ENCODE data around the gene NLRC5.
"Not testable (repeated sequence)": the region's sequence is repeated elsewhere in the genome, so short reads cannot be mapped to it uniquely, and the experiment has no call there.

The NLRC5 gene

DNA sequence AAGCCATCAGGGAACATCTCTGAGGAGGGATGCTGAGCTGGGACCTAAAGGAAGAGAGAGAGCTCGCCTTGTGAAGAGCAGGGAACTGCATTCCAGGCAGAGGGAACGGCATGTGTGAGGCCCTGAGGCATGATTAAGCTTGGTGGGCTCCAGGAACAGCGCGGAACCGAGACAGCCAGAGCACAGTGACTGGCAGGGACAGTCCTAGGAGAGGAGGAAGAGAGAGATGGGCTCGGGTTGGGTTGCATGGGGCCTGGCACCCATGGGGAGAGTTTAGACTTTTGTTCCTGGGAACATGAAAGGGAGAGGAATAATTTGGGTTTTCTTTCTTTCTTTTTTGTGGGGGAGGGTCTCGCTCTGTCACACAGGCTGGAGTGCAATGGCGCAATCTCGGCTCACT lies 63.8 kb downstream of the NLRC5 start:
- no peak for DNase-seq (ENCODE audit: low spot score)

DNA sequence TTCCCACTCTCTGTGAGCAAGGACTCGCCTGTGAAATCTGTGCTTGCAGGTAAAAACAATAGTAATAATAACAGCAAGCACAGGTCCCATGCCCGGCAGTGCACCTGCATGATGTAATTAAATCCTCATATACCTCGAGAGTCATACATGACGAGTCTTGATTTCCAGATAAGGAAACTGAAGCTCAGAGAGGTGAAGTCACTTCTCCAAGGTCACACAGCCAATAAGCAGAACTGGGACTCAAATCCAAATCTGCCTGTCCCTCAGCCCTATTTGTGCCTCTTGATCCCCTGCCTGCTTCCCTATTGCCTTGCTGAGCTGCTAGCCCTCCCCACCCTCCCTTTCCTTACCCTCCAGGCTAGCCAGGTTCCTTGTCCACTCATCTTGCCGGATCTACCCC lies 65.0 kb downstream of the NLRC5 start:
- DNase-seq (ENCODE audit: low spot score): no peak

DNA sequence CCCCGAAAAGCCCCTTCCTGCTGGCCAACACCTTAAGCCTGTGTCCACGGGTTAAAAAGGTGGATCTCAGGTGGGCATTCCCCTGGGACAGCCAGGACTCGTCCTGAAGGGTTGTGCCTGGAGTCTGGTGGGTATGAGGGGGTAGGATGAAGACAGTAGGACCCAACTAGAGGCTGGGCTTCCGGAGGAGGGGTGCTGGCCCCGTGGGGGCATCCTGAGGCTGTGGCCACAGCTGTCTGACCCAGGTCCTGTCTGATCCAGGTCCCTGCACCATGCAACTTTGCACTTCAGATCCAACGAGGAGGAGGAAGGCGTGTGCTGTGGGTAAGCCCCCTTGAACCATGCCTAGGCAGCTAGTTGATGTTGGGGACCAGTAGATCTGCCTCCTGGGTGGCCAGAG lies 65.4 kb downstream of the NLRC5 start:
- no peak for DNase-seq (ENCODE audit: low spot score)

DNA sequence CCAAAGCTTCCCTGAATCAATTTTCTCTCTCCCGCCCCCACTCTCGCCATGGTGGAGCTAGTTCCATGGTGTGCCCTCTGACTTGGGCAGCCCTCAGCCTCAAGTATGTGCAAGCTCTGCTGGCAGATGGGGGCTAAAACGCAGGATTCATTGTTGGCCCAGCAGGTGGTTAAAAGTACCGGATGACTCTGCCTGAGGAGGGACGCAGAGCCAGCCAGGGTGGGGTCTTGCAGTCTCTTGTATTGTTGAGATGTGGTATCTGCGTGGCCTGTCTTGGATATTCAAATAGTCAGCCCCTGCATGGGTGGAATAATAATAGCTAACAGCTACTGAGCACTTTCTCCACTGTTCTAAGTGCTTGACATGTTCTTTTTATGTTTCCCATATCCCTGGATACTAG lies 66.3 kb downstream of the NLRC5 start:
- DNase-seq (ENCODE audit: low spot score): no peak

DNA sequence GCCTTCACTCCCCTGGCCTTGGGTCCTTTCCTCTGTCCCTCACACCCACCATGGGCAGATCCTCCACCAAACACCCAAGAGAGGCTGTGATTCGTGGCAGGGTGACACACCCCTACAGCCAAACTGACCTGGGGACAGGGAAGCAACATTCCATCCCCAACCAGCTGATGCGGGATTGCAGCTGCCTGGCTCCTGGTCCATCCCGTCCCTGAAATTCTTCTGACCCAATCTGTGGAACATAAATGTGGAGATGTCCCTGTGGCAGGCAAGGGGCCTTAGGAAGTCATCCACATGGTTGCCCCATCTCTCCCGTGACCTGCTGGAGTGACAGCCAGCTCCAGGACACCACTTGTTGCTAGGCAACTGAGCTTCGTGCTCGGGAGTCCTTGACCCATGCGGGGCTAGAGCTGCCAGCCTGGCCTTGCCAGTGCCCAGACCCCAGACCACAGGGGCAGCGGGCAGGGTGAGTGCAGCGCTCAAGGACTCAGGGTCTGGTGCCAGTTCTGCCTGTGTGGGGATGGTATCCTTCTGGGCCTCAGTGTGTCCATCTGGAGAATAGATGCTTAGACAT lies 69.0 kb downstream of the NLRC5 start:
- DNase-seq (ENCODE audit: low spot score): no peak

DNA sequence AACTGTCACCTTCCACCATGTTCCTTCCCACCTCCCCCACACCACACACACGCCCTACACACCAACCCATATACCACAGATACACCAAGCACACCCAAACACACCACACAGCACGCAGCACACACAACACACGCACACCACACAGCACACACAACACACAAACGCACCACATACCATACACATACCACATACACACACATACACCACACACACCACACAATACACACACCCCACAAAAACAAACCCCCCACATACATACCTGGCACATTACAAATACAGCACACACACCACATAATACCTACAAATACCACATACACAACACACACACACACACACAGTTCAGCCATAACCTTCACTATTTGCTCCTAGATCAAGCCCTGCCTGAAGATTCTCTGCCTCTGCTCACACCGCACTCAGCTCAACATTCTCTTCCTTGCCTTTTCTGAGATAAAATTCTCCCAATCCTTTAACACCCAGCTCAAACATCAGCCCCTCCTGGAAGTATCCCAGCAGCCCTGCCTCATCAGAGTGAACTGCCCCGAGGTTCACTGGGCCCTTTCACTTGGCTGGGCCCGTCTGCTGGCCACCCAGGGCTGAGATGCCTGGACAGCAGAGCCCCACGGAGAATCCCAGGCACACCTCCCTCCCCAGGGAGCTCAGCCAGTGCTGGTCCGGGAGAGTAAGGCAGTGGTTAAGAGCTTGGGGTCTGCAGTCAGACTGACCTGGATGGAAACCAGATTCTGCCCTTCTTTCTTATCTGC lies 71.1 kb downstream of the NLRC5 start:
- DNase-seq (ENCODE audit: low spot score): no peak

DNA sequence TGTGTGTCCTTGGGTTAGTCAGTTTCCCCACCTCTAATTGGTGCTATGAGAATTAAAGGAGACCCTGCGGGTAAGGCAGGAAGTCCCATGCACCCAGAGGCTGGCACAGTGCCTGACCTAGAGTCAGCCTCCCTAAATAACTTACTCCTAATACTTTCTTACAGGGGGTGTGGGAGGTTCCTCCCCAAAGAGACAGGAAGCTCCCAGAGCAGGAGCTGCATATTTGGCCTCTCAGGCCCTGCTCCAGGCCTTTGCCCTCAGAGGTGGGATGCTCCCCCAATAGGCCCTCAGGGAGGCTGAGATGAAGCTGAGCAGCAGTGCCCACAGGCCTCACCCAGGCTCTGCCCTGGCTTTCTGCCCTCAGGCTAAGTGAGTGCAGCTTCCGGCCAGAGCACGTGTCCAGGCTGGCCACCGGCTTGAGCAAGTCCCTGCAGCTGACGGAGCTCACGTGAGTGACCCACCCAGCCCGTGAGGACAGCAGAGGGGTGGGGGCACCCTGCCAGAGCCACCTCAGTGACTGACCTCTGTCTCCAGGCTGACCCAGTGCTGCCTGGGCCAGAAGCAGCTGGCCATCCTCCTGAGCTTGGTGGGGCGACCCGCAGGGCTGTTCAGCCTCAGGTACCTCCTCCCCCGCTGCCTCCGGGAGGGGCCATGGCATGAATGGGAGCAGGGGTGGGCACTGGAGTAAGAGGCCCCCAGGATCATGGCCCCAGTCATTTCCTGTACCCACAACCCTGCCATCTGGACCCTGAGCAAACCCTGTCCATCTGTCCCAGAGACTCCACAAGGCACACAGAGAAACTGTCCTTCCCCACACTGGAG lies 71.9 kb downstream of the NLRC5 start:
- DNase-seq (ENCODE audit: low spot score): no peak

DNA sequence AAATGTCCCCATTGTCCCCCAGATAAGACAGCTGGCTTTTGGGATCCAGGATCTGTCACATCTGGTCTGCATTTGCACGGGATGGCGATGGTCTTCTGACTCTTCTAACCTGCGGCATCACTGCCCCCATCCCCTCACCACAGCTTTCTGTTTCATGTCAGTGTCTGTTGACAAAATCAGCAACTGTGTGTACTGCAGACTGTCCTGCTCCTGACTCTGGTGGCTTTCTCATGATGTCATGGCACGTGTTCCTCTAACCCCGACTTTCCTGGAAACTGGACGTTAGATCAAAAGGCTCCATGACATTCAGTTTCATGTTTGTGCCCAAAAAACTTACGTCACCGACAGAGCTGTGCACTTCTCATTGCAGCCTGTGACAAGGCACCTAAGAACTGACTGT lies 73.0 kb downstream of the NLRC5 start:
- no peak for DNase-seq (ENCODE audit: low spot score)

DNA sequence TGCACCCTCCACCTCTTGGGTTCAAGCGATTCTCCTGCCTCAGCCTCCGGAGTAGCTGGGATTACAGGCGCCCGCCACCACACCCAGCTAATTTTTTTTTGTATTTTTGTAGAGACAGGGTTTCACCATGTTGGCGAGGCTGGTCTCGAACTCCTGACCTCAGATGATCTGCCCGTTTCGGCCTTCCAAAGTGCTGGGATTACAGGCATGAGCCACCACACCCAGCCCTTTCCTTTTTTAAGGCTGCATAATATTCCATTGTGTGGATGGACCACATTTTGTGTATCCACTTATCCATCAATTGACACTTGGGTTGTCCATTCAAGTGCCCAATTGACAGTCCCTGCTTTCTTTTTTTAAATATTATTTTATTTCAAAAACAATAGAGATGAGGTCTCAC lies 73.8 kb downstream of the NLRC5 start:
- DNase-seq (ENCODE audit: low spot score): not testable (repeated sequence)

DNA sequence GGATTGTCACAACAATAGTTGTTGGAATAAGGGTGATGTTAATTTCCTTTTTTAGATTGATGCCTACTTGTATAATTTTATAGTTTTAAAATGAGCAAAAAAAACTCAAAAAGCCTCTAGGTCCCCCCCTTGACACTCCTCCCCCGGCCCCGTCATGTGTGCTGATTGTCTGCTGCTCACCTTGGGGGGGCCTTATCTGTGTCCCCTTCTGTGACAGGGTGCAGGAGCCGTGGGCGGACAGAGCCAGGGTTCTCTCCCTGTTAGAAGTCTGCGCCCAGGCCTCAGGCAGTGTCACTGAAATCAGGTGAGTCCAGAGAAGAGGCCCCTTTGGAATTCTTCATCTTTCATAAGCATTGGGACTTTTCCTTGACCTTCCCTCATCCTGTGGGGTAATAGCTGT lies 75.6 kb downstream of the NLRC5 start:
- DNase-seq (ENCODE audit: low spot score): no peak

DNA sequence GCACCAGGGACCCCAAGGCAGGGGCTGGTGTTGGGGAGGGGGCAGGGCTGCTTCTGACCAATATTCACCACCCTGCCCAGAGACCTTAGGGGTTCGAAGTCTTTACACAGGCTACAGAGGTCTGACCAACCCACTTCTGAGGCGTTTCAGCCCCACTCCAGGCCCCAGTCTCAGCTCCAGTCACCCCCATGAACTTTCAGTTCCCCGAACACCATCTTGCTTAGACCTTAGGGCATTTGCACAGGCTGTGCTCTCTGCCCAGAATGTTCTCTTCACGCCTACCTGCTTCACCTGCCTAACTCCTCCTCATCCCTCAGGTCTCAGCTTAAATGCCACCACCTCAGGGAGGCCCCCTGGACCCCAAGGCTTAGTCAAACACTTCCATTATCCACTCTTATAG lies 77.3 kb downstream of the NLRC5 start:
- DNase-seq (ENCODE audit: low spot score): no peak

DNA sequence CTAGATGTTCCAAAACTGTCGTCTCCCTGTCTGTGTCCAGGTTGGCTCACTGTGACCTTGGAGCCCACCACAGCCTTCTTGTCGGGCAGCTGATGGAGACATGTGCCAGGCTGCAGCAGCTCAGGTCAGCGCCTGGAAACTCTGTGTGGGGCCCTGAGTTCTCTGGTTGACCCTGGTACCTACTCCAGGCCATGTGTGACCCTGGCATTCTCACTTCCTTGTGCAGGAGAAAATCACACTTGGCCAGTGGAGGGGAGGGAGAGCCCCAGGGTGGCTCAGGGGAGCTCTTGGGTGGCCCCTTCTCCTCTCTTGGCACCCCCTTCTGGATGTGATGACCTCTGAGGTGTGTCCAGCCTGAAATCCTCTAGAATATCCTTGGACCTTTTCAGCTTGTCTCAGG lies 78.0 kb downstream of the NLRC5 start:
- no peak for DNase-seq (ENCODE audit: low spot score)

DNA sequence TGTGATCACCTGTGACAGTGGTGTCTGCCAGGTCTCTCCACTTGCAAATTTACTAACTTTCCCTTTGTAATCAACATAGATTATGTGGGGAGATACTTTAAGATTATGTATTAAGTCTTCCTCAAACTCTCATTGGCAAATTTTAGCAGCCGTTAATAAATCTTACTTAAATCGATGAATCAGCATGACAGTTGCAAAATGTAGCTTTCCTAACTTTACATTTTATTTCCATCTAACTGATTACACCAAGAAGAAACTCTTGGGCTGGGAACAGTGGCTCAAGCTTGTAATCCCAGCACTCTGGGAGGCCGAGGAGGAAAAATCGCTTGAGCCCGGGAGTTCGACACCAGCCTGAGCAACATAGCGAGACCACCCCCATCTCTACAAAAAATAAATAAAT lies 79.7 kb downstream of the NLRC5 start:
- no peak for DNase-seq (ENCODE audit: low spot score)

DNA sequence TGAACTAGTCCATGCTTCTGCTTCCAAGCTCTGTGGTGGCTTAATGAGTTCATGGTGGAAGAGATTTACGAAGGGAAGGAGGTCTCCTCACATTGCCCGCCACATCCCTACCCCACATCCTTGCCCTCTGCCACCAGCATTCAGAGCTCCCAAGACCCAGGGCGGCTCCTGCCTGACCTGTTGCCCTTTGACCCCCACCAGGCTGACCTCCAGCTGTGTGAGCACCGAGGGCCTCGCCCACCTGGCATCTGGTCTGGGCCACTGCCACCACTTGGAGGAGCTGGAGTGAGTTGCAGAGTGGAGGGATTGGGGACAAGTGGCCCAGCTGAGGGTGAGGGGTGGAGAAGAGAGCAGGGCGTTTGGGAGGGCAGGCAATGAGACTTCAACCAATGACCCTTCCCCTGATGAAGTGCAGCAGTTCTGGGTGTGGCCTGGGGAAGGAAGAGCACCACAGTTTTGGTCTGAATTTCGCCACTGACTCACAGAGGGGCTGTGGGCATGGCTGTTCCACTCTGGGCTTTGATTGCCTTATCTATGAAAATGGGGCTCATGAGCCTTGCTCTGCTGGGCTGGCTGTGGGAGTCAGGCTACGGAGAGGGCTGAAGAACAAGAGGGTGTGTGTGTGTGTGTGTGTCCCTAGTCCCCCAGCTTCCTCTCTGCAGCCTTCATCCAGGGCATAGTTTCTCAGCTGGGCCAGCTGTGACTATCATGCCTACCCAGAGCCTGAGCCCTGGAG lies 80.4 kb downstream of the NLRC5 start:
- DNase-seq (ENCODE audit: low spot score): no peak

DNA sequence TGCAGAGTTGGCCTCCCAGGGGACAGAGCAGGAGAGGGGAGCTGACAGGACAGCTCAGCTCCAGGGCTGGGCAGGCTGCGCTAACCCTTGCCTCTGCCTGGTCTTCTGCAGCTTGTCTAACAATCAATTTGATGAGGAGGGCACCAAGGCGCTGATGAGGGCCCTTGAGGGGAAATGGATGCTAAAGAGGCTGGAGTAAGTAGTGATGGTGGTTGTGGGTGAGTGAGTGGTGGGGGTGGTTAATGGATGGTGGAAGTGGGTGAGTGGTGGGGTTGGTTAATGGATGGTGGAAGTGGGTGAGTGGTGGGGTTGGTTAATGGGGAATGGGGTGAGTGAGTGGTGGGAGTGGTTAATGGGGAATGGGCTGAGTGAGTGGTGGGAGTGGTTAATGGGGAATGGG lies 81.1 kb downstream of the NLRC5 start:
- DNase-seq (ENCODE audit: low spot score): no peak

DNA sequence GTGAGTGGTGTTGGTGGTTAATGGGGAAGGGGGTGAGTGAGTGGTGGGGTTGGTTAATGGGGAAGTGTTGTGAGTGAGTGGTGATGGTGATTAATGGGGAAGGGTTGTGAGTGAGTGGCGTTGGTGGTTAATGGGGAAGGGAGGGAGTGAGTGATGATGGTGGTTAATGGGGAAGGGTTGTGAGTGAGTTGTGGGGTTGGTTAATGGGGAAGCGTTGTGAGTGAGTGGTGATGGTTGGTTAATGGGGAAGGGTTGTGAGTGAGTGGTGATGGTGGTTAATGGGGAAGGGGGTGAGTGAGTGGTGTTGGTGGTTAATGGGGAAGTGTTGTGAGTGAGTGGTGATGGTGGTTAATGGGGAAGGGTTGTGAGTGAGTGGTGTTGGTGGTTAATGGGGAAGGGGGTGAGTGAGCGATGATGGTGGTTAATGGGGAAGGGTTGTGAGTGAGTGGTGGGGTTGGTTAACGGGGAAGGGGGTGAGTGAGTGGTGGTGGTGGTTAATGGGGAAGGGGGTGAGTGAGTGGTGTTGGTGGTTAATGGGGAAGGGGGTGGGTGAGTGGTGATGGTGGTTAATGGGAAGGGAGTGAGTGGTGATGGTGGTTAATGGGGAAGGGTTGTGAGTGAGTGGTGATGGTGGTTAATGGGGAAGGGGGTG lies 81.8 kb downstream of the NLRC5 start:
- peak; percentile 29 for DNase-seq (ENCODE audit: low spot score)

DNA sequence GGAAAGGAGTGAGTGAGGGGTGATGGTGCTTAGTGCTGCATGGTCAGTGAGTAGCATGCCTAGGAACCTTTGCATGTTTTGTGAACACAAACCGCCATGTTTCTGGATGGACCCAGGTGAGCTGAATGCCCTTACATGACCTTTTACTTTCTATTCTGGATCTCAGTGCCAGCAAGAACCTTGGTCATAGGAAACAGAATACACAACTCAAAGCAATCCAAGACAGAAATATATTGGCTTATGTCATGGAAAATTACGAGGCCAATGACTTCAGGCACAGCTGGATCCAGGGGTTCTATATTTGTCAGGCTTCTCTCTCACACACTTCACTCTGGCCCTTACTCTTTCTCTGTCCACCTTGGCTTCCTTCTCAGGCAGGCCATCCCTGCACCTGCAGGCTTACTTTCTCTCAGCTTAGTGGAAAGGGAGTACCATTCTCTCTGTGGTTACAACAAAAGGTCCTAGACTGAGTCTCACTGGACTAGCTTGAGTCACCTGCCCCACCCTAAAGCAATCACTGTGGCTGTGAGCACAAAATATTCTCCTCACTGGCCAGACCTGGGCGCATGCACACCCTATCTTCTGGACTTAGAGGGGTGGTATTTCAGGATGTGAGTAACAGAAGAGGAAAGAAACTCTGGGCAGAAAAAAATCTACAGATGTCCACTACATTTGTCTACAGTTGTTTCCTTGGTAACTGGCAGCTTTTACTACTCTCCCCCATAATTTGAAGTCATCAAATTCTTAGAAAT lies 82.7 kb downstream of the NLRC5 start:
- DNase-seq (ENCODE audit: low spot score): no peak

DNA sequence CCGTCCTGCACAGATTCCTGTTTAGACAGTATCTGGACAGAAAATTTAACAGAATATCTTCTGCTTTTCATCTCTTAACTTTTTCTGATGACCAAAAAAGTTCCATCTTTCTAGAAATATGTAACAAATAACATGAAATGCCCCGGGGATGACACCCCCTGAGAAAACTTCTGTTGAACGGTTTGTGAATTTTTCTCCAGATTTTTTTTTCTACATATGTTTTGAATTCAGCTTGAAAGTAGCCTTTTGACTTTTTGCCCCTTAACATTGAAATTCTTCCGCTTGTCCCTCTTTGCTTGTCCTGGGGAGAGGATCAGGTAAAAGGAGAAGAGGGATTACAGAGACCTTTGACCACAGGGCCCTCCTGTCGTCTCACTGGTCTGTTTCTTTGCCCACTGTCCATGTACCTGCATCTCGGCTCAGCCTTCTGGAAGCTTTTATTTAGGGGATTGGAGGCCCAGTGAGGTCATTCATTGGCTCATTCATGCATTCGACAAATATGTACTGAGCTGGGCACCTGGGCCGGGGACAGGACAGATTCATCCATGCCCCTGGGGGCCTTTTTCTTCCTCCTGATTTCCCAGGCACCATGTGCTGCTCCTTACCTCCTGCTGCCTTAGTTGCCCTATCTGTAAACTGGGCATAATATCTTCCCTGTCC lies 83.4 kb downstream of the NLRC5 start:
- no peak for DNase-seq (ENCODE audit: low spot score)

DNA sequence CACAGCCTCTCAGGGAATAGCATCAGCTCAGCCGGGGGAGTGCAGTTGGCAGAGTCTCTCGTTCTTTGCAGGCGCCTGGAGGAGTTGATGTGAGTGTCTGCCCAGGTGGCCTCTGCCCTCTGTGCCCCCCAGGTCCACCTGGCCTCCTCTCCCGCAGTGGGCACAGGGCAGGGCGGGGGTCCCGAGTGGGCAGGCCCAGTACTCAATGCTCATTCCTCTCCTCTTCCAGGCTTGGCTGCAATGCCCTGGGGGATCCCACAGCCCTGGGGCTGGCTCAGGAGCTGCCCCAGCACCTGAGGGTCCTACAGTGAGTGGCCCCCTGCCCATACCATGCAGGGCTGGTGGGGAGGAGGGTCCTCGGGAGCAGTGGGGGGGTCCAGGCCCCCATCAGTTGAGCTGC lies 88.4 kb downstream of the NLRC5 start:
- DNase-seq (ENCODE audit: low spot score): no peak

DNA sequence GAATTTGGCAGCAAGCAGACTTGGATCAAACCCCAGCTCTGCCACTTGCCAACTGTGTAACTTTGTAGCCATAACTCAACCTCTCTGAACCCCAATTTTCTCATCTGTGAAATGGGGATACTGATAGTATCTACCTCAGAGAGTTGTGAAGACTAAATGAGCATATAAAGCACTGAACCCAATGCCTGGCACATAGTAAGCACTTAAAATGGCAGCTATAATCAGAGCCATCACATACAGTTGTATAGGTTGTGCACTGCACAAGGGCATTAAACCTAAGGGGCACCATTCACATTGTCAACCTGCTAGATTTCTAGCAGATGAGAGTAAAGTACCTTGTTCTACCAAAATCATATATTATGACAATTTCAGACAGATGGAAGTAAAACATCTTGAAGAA lies 92.4 kb downstream of the NLRC5 start:
- DNase-seq (ENCODE audit: low spot score): no peak

DNA sequence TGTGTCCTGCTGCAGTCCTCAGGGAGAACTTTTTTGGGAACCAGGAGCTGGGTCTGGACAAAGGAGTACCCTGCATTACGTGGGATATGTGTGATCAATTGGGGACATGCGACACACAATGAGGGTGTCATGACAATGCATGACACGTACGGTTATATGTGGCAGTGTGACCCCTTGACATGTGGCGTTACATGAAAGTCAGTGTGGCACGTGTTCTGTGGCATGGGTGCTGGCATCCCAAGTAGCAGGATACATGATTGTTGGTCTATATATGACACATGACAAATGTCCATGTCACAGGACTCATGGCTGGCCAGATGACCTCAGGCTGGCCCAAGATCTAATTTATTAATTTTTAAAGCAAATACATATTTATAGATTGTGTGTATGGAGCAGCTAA lies 93.3 kb downstream of the NLRC5 start:
- DNase-seq (ENCODE audit: low spot score): no peak

Measured in CD4-positive, alpha-beta T cell treated with Interleukin-2 at 100 ng/mL for 4 hours (primary cell).